Stimulated activated CD4-positive, alpha-beta T cell treated with anti-CD3 and anti-CD28 coated beads, TNF-alpha, amount 100 ng/mL, for 1 hour (primary cell): Measurements from ENCODE around the gene CXorf58.
"Not testable (repeated sequence)": the region's sequence is repeated elsewhere in the genome, so short reads cannot be mapped to it uniquely, and the experiment has no call there.

Experiments
- DNase-seq, 3 donors: peaks; one replicate each; pipeline ENCODE4 v3.0.0-alpha.2; 2020; ENCODE audit warnings: low read depth in 3 of 3, low spot score in 1 of 3

The CXorf58 gene

DNA sequence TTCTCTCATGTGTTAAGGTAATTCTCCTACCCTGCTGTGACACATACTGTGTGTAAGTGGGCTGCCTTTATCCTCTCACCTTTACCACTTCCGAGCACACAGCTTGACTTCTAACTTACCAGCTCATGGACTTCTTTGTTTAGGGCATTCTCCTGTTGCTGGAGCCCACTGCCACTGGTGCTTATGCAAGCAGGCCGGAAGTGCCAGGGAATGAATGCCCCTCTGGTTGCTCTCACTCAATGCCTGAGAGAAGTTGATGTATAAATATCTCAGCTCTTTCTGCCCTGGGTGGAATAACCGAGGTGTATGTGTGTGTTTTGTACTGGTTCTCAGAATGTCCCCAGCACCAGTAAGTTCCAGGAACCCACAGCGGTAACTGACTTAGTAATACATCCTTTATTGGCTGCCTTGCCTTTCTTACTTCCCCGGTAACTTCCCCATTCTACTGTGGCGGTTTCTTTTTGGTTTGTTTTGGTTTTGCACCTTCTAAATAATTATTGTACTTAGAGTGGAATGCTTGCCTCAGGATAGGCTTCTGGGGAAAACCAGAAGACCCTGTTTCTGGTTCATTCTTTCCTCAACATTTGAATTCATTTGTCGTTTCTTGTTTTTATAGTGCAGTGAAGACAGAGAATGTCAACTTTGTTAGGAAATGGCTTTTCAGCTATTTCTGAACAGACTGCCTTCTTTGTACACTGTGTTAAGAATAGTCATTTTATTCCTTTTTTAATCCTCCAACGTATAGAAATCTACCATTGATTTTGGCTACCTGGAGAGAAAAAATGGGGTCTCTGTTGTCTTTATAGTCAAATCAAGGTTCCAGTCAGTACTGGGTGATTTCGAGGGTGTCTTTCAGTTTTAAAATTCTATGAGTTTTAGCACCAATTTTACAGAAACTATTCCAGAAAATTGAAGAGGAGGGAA lies 45.4 kb downstream of the CXorf58 start:
- DNase-seq = peak in 2 of 3 donors; percentile 2 to 3

DNA sequence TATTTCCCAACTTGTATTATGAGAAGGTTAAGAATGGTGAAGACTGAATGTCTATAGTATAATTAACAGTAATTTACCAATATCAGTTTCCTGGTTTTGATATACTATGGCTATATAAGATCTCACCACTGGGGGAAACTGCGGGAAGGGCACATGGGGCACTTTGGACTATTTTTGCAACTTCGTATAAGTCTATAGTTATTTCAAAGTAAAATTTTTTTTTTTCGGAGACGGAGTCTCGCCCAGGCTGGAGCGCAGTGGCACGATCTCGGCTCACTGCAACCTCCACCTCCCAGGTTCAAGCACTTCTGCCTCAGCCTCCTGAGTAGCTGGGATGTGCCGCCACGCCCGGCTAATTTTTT lies 46.1 kb downstream of the CXorf58 start:
- no peak for DNase-seq

DNA sequence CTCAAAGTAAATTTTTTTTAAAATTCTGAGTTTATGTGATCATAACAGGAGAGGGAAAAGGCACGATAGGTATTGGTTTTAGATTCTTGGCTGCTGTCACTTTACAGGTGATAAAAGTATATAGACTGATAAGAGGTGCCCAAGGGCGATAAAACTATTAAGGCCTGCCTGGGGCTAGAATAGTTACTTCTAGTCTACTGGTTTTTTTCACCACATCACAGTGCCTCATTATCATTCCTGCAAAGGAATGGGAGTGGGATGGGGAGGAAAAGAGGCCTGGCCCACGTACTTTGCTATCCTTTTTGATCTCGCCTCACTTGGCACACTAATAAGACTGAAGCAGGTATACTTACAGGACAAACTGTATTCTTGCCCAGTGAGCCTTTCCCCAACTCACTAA lies 46.6 kb downstream of the CXorf58 start:
- no peak for DNase-seq

DNA sequence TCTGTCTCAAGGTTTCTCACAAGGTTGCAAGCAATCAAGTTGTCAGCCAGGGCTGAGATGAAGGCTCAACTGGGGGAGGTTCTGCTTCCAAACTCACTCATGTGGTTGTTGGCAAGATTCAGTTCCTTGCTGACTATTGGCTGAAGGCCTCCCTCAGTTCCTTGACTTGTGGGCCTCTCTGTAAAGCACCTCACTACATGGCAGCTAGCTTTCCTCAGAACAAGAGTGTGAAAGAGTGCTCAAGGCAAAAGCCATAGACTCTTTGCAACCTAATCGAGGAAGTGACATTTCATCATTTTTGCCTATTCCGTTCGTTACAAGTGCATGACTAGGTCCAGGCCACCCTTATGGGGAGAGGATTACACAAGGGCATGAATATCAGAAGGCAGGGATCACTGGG lies 52.0 kb downstream of the CXorf58 start:
- no peak for DNase-seq

DNA sequence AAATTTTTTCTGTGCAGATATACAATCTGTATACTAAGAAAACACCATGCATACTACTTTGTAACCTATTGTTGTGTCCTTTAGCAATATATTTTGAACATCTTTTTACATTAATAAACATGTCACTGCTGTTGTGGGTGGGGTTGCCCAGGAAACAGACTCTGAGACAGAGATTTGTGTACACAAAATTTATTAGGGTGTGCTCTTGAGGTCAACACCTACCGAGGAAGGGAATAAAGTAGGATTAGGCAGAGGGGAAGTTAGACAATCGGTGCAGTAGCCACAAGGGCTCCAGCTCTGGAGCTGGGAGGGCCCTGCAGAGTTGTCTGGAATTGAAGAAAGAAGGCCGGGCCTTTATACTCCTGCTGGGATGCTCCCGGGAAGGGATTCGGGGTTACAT lies 56.4 kb downstream of the CXorf58 start:
- no peak for DNase-seq

DNA sequence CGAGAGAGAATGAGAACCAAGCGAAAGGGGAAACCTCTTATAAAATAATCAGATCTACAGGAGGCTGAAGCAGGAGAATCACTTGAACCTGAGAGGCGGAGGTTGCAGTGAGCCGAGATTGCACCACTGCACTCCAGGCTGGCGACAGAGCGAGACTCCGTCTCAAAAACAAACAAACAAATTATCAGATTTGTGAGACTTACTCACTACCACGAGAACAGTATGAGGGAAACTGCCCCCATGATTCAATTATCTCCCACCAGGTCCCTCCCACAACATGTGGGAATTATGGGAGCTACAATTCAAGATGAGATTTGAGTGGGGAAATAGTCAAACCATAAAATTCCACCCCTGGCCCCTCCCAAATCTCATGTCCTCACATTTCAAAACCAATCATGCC lies 57.8 kb downstream of the CXorf58 start:
- DNase-seq = not testable (repeated sequence)

DNA sequence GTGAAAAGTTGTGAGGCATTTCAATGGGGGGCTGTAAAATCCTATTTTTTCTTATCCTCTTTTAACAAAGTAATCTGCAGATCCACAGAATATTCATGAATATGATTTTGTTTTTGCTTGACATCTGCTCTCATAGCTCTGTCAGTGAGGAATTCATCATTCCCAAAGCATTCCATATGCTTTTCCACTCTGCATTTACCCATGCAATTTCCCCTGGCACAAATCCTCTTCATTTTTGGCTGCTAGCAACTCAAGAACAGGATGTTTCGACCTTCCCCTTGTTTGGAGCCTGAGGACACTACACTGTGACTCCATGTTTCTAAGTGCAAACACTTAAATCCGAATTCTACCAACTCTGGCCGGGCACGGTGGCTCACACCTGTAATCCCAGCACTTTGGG lies 70.7 kb downstream of the CXorf58 start:
- no peak for DNase-seq

DNA sequence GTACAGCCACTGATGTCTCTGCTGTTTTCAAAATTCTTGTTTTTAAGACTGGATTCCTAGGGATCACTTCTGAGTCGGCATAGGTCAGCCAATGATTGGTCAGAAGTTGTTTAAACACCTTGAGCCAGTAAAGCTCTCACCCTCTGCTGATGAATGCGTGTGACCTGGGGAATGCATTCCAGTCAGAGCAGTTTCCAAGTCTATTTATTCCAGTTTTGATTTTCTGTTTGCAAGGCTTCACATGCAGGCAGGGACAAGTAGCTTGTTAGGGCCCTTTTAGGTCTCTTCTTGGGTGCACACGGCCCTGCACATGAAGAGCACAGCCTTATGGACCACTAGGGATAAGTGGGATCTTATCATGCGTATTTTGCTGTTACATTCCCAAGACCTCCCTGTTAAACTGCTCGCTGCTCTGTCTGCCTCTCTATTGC lies 72.2 kb downstream of the CXorf58 start:
- no peak for DNase-seq

DNA sequence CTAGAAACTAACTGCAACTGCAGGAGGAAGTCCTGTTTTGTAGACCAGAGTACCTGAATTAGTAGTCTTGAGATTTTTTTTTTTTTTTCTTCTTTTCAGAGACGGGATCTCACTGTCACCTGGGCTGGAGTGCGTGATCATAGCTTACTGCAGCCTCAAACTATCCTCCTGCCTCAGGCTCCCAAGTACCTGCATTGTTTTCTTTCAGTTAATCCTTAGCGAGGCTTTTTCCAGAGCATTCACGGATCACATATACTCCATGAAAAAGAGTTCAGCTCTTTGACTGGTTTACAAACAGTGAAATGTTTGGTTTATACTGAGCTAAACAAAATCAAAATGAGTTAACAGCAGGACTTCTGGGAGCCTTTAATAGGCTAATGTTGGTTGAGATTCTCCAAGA lies 73.4 kb downstream of the CXorf58 start:
- no peak for DNase-seq

DNA sequence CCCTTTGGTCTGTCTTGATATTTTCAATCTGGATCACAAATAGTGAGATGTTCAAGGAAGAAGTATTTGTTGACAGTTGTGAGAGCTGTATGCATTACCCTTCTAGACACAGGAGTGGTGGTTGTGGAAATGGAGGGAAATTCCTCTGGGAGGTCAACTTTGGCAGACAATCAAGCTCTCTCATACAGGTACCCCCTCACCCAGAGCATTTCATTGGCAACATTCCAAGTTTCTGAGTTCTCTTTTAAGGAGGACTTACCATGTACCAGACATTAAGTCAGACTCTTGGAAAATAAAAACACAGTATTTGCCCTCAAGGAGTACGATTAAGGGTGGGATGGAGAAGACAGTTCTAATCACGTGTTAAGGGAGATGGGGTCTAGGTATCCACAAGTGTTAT lies 73.9 kb downstream of the CXorf58 start:
- no peak for DNase-seq

DNA sequence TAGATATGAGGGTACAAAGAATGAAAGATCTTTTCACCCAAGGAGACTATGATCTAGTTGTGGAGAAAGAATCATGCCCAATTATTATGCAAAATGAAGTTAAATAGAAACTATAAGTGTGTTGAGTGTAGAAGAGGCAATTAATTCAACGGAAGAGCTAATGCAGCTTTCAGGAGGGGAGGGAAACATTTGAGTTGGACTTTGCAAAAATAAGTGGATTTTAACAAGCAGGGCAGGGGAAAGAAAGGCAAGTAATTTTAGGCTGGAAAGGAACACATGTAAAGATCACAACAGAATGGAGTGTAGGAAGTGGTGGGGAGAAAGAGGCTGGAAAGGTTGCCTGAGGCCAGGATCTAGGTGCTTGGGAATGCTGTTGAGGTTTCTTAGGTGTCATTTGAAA lies 75.1 kb downstream of the CXorf58 start:
- DNase-seq = no peak
